Measurements from ENCODE around the gene MEAF6.
"Not testable (repeated sequence)": the region's sequence is repeated elsewhere in the genome, so short reads cannot be mapped to it uniquely, and the experiment has no call there.

MEAF6 gene

GRCh38 chr1:37532418-37533156 lies 18.0 kb upstream of the MEAF6 start:
- DNase-seq (ENCODE audit: low read depth in 1 of 2, low spot score in 1 of 2), result not testable (repeated sequence)

GRCh38 chr1:37529888-37530287 lies 15.3 kb upstream of the MEAF6 start:
- DNase-seq (ENCODE audit: low read depth in 1 of 2, low spot score in 1 of 2), result not testable (repeated sequence)

- no peak for DNase-seq (ENCODE audit: low read depth in 1 of 2, low spot score in 1 of 2)
Observed at GRCh38 chr1:37519613-37520012, 5.0 kb upstream of the MEAF6 start.

- peak in 1 of 2 donors; percentile 4 for DNase-seq (ENCODE audit: low read depth in 1 of 2, low spot score in 1 of 2)
Observed at GRCh38 chr1:37518929-37519328, 4.4 kb upstream of the MEAF6 start.

GRCh38 chr1:37518241-37518640 lies 3.7 kb upstream of the MEAF6 start:
- not testable (repeated sequence) for DNase-seq (ENCODE audit: low read depth in 1 of 2, low spot score in 1 of 2)

- no peak for DNase-seq (ENCODE audit: low read depth in 1 of 2, low spot score in 1 of 2)
Observed at GRCh38 chr1:37517569-37517968, 3.0 kb upstream of the MEAF6 start.

- no peak for DNase-seq (ENCODE audit: low read depth in 1 of 2, low spot score in 1 of 2)
Observed at GRCh38 chr1:37515185-37516034, 844 bp upstream of the MEAF6 start.

GRCh38 chr1:37513795-37514349 lies 694 bp downstream of the MEAF6 start:
- peak in 1 of 2 donors; percentile 50 for DNase-seq (ENCODE audit: low read depth in 1 of 2, low spot score in 1 of 2)

- DNase-seq (ENCODE audit: low read depth in 1 of 2, low spot score in 1 of 2), result no peak
Observed at GRCh38 chr1:37509181-37509580, 5.4 kb downstream of the MEAF6 start.

GRCh38 chr1:37506740-37507139 lies 7.8 kb downstream of the MEAF6 start:
- DNase-seq (ENCODE audit: low read depth in 1 of 2, low spot score in 1 of 2), result no peak

GRCh38 chr1:37502791-37503190 lies 11.8 kb downstream of the MEAF6 start:
- not testable (repeated sequence) for DNase-seq (ENCODE audit: low read depth in 1 of 2, low spot score in 1 of 2)

GRCh38 chr1:37502104-37502503 lies 12.5 kb downstream of the MEAF6 start:
- no peak for DNase-seq (ENCODE audit: low read depth in 1 of 2, low spot score in 1 of 2)

GRCh38 chr1:37501661-37502060 lies 12.9 kb downstream of the MEAF6 start:
- no peak for DNase-seq (ENCODE audit: low read depth in 1 of 2, low spot score in 1 of 2)

GRCh38 chr1:37498872-37499617 lies 15.5 kb downstream of the MEAF6 start:
- no peak for DNase-seq (ENCODE audit: low read depth in 1 of 2, low spot score in 1 of 2)

GRCh38 chr1:37497832-37498231 lies 16.7 kb downstream of the MEAF6 start:
- no peak for DNase-seq (ENCODE audit: low read depth in 1 of 2, low spot score in 1 of 2)

GRCh38 chr1:37495875-37496274 lies 18.7 kb downstream of the MEAF6 start:
- DNase-seq (ENCODE audit: low read depth in 1 of 2, low spot score in 1 of 2), result no peak

- no peak for DNase-seq (ENCODE audit: low read depth in 1 of 2, low spot score in 1 of 2)
Observed at GRCh38 chr1:37493336-37494098, 21.0 kb downstream of the MEAF6 start.

GRCh38 chr1:37487619-37487984 lies 27.0 kb downstream of the MEAF6 start:
- no peak for DNase-seq (ENCODE audit: low read depth in 1 of 2, low spot score in 1 of 2)

- DNase-seq (ENCODE audit: low read depth in 1 of 2, low spot score in 1 of 2), result peak; percentile 67 to 72
Observed at GRCh38 chr1:37486680-37487618, 27.6 kb downstream of the MEAF6 start.
